OCI-LY1 (cell line): Measurements from ENCODE around the gene BTBD6.

Experiments used
- CTCF ChIP-seq: fragments of 200-600 bp; sonication (generic), shearing (Covaris generic); IDR thresholded peaks from 2 replicates; pipeline ENCODE4 v1.5.1; 2017; ENCODE audit warnings: mild to moderate bottlenecking, antibody characterized with exemption, low read length, moderate library complexity, mixed read lengths
- EZH2 ChIP-seq: fragments of 200-600 bp; sonication (generic), shearing (Covaris generic); IDR thresholded peaks from 2 replicates; pipeline ENCODE4 v1.8.0; 2017; ENCODE audit warnings: borderline replicate concordance, mixed run types, mild to moderate bottlenecking, antibody characterized with exemption, low read length, moderate library complexity, mixed read lengths

GRCh38 chr14:105282098-105282725, 33.9 kb downstream of the BTBD6 start:
- TF ChIP-seq CTCF (no peak), EZH2 (no peak)
